GM18861 (cell line): ENCODE measurements around the gene LYRM4.

Experiments used
- ATAC-seq: cut with Tn5 transposase; IDR thresholded peaks from one replicate; pipeline ENCODE4 v1.9.1; 2021; ENCODE audit not compliant: unreplicated experiment

LYRM4 gene

GRCh38 chr6:5282191-5282623 is 21.5 kb upstream of the LYRM4 start:
- ATAC-seq = no peak

DNA sequence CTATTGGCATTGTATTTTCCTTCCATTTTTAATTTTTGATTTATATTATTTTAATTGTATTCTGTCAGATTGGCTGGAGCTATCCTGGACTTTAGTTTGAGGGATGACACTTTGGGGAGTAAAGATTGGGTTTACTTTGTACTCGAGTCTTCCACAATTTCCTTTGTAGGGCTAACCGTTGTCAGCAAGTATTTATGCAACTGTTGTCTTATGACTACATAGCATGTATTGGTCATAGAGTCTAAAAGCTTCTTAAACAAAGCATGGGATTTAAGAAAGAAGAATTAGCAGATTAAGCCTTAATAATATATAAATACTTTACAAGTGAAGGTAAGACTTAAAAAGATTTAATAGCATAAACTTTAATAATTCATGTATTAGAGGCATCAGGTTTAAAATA is 20.2 kb upstream of the LYRM4 start:
- ATAC-seq = no peak

DNA sequence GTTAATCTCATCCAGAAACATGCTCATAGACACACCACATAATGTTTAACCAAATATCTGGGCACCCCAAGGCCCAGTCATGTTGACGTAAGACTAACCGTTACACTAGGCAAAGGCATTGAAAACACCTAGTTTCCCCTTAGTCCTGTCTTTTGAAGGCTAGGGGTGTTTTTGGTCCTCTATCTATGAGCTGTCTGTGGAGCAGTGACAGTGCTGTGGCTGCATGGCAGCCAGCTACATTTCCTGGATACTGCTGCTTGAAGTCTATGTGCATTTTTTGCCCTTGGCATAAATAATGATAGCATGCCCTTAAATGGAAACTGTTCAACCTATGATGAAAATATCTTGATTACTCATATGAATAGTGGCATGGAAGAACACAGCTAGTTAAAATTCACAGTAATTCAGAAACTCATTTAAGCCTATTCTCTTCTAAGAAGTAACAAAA is 19.2 kb upstream of the LYRM4 start:
- ATAC-seq = no peak

DNA sequence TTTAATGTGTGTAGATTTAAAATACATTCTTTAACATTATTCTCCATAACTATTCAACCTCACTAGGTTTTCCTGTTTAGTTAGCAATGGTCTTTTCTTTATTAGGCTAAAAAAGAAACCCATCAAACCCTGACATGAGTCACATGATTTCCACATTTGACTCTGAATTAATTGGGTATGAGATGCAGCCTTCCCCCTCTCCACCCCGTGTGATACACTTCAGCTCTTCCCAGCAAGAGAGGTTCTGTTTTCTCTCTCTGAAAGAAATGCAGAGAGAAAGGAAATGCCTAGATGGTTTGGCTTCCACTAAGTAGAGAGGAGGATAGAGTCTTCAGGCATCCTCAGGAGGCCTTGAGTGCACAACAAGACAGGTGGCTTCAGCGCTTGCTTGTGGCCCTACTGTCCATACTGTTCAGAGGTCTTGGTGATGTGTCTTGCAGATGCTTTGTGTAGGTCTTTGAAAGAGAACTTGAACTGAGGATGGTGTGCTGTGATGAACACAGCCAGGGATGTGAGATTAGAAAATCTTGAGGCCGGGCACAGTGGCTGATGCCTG is 17.9 kb upstream of the LYRM4 start:
- ATAC-seq = no peak

- ATAC-seq = peak; percentile 79
Observed at GRCh38 chr6:5278047-5278446, 17.3 kb upstream of the LYRM4 start.

DNA sequence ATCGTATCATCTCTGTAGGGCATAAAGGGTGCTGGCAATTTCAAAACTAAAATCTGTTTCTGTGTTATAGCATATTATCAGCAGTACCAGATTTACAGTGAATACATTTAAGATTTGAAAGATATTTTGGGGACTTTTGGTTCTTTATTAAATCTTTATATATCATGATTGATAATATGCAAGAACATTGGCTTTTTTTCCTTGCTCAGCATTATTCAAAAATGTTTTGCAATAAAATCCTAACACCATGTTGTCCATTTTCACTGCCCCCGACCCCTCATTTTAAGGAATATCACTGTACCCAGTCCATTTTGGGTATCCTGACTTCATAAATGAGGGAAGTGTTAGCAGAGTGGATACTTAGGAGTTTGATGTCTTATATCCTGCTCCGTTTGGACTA is 16.8 kb upstream of the LYRM4 start:
- ATAC-seq = no peak

GRCh38 chr6:5276581-5276980 is 15.8 kb upstream of the LYRM4 start:
- no peak for ATAC-seq

- ATAC-seq = no peak
Observed at GRCh38 chr6:5275497-5275896, 14.7 kb upstream of the LYRM4 start.

DNA sequence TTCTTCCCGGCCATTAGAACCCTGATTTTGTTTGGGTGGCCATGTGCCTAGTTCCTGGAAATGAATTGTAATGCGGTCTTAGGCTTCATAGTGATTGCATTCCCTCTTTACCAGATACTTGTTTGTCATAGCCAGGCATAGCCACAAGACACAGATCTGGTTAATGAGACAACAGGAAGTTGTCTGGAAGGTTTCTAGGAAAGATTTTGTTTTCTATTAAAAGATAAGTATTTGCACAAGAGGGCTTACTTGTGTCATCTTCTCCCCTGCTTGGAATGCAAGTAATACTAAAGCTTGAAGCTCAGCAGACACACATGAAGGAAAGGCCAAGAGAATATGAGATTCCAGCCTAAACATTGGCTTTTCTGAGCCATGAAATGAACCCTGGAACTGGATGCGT is 13.5 kb upstream of the LYRM4 start:
- ATAC-seq = no peak

DNA sequence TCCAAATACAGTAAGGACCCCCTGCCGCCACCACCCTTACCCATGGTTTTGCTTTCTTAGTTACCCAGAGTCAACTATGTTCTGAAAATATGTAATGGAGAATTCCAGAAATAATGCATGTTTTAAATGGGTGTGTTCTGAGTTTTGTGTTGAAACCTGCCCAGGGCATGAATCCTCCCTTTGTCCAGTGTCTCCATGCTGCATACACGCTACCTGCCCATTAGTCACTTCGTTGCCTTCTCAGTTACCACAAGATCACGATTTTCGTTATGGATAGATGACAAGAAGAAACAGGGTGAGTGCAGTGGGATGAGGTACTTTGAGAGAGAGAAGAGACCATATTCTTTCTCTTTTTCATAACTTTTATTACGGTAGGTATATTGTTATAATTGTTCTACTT is 11.2 kb upstream of the LYRM4 start:
- no peak for ATAC-seq

GRCh38 chr6:5270093-5270680 is 9.4 kb upstream of the LYRM4 start:
- no peak for ATAC-seq

GRCh38 chr6:5266423-5266822 is 5.7 kb upstream of the LYRM4 start:
- no peak for ATAC-seq

DNA sequence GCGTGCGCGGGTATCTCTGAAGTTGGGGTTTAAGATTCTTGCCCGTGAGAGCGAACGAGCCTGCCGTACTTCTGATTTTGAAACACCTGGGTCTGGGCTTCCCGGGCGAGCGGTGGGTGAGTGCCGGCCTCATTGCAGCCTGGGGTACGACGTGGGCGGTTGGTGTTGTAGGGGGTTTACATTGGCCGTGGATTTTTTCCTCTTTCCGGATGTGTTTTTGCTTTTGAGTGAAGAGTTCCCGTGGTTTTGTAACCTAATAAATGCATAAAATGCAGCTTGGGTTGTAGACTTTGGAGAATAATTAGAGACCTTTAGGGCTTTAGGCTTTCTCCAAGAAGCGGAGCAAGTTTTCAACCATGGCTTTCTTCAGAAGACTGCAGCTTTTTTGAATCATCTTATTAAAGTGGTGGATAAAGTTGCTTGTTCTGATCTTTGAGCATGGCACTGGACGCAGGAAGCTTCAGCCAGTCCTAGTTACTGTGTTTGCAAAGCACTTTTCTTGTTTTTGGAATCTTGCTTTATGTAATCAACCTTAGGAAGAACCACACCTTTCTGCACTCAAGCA is 877 bp upstream of the LYRM4 start:
- ATAC-seq = no peak

- peak; percentile 52 for ATAC-seq
Observed at GRCh38 chr6:5260111-5260620, 584 bp downstream of the LYRM4 start.

DNA sequence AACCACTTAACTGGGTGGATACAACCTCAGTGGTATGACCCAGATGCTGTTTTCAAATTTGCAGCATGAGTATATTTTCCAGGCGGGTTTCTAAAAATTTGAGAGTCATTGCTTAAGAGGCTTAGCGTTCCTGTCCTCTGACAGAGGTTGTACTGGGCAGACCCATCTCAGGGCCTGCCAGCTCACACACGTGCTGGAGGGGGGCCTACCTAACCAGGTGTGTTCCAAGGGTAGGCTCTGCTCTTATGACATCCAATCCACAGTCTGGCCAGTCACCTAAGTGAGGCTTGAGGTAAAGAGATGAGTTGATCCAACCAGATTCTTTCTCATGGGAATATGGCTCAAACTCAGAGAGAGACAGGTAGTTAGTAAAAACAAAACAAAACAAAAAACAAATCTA is 1.3 kb downstream of the LYRM4 start:
- no peak for ATAC-seq

DNA sequence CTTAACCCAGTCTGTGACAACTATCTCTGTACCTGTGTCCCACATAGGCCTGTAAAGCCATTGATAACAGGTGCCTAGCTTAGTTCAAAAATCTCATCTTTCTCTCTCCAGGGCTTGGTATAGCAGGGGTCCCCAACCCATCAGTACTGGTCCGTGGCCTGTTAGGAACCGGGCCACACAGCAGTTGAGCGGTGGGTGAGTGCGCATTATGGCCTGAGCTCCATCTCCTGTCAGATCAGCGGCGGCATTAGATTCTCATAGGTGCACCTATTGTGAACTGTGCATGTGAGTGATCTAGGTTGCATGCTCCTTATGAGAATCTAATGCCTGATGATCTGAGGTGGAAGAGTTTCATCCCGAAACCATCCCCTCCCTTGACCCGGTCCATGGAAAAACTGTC is 3.4 kb downstream of the LYRM4 start:
- ATAC-seq = no peak

DNA sequence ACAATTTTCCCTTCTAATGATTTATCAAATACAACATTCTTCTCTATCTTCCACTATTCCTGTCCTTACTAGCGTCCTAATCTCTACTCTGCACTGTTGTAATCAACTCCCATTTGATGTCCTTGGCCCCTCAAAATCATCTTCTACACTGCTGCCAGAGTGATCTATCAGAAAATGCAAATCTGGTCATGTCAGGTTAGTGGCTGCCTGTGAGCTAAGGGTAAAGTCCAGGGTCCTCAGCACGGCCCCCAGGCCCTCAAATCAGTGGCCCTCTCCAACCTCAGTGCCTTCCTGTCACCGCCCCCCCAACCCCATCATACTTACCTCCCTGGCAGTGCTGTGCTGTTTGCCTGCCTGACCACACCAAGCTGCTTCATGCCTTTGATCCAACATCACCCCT is 3.8 kb downstream of the LYRM4 start:
- no peak for ATAC-seq

GRCh38 chr6:5250911-5251310 is 9.8 kb downstream of the LYRM4 start:
- ATAC-seq = no peak

GRCh38 chr6:5250451-5250850 is 10.3 kb downstream of the LYRM4 start:
- no peak for ATAC-seq

- no peak for ATAC-seq
Observed at GRCh38 chr6:5249451-5250122, 11.2 kb downstream of the LYRM4 start.

GRCh38 chr6:5248302-5249098 is 12.2 kb downstream of the LYRM4 start:
- no peak for ATAC-seq
